Karpas-422 (cell line): ENCODE measurements around the gene WDR19. TPM values are rescaled to one million over a fixed set of nuclear protein-coding genes. Genes with fewer than 3 reads are reported as not detected.
"Not testable (repeated sequence)": the region's sequence is repeated elsewhere in the genome, so short reads cannot be mapped to it uniquely, and the experiment has no call there.

Experiments
- DNase-seq: peaks from one replicate; pipeline ENCODE4 v3.0.0-alpha.2; 2015
- H2AFZ ChIP-seq: fragments of 200-600 bp; sonication (generic); 2 replicates; pipeline ENCODE4 v1.6.1; 2014; ENCODE audit warnings: antibody characterized with exemption, low read length, mixed read lengths
- H3K27ac ChIP-seq: fragments of 200-600 bp; sonication (generic); 2 replicates; pipeline ENCODE4 v1.5.1; 2014; ENCODE audit warnings: mild to moderate bottlenecking, low read length, moderate library complexity
- H3K27me3 ChIP-seq: fragments of 200-600 bp; sonication (generic); 2 replicates; pipeline ENCODE4 v1.6.1; 2014; ENCODE audit warnings: low read length, mixed read lengths
- H3K36me3 ChIP-seq: fragments of 200-600 bp; sonication (generic); 2 replicates; pipeline ENCODE4 v1.6.1; 2014; ENCODE audit warnings: low read length, mixed read lengths; ENCODE audit not compliant: insufficient read depth
- H3K4me1 ChIP-seq: fragments of 200-600 bp; sonication (generic); 2 replicates; pipeline ENCODE4 v1.6.1; 2014; ENCODE audit warnings: mild to moderate bottlenecking, low read length, mixed read lengths
- H3K4me2 ChIP-seq: fragments of 200-600 bp; sonication (generic); 2 replicates; pipeline ENCODE4 v1.6.1; 2014; ENCODE audit warnings: low read length, low read depth, mild to moderate bottlenecking; ENCODE audit not compliant: poor library complexity, severe bottlenecking
- H3K4me3 ChIP-seq: fragments of 200-600 bp; sonication (generic); 2 replicates; pipeline ENCODE4 v1.5.1; 2014; ENCODE audit warnings: mild to moderate bottlenecking, antibody characterized with exemption, low read length, mixed read lengths
- H3K79me2 ChIP-seq: fragments of 200-600 bp; sonication (generic); 2 replicates; pipeline ENCODE4 v1.6.1; 2014; ENCODE audit warnings: mild to moderate bottlenecking, low read length, mixed read lengths
- H3K9ac ChIP-seq: fragments of 200-600 bp; sonication (generic); 2 replicates; pipeline ENCODE4 v1.6.0; 2014; ENCODE audit warnings: low read length
- H3K9me2 ChIP-seq: fragments of 200-600 bp; sonication (generic), shearing (Covaris generic); replicated peaks from 2 replicates; pipeline ENCODE4 v1.6.0; 2014; ENCODE audit warnings: mild to moderate bottlenecking, low read length, moderate library complexity; ENCODE audit not compliant: insufficient read depth
- H3K9me3 ChIP-seq: fragments of 300-700, 200-600 bp; sonication (generic); 2 replicates; pipeline ENCODE4 v1.6.1; 2014; ENCODE audit warnings: low read length, mixed read lengths
- H4K20me1 ChIP-seq: fragments of 200-600 bp; sonication (generic); 2 replicates; pipeline ENCODE4 v1.6.1; 2014; ENCODE audit warnings: mild to moderate bottlenecking, antibody characterized with exemption, low read length, low read depth; ENCODE audit not compliant: insufficient read depth
- total RNA-seq: library from RNA; depleted of rRNA; stranded (reverse); fragments of >200 nt; shearing (Covaris generic); gene quantifications from 2 replicates; pipeline ENCODE4 v1.2.3, GENCODE V29; 2014; ENCODE audit warnings: low replicate concordance

Gene WDR19
- total RNA-seq, 1 experiment from 2014 or later = 160 TPM

GRCh38 chr4:39285853-39286252 is 103.5 kb downstream of the WDR19 start:
- no peaks in the 10 kb centered on the region for H3K9me2 ChIP-seq
- H3K9me3 ChIP-seq = no peaks in the 10 kb centered on the region
- H3K9ac ChIP-seq = no peak overlapping the region
- no peak overlapping the region for H3K4me3 ChIP-seq
- H3K79me2 ChIP-seq = no peaks in the 10 kb centered on the region
- no peak overlapping the region for H3K4me2 ChIP-seq
- H2AFZ ChIP-seq = no peak overlapping the region
- no peak overlapping the region for H3K27ac ChIP-seq
- H3K36me3 ChIP-seq = peaks cover 72% of the 10 kb centered on the region
- H3K4me1 ChIP-seq = no peaks in the 10 kb centered on the region
- no peaks in the 10 kb centered on the region for H3K27me3 ChIP-seq
- no peaks in the 10 kb centered on the region for H4K20me1 ChIP-seq
- DNase-seq = no peak

- H3K9me3 ChIP-seq = no peaks in the 10 kb centered on the region
- H3K9ac ChIP-seq = no peak overlapping the region
- H3K79me2 ChIP-seq = no peaks in the 10 kb centered on the region
- H3K4me3 ChIP-seq = no peak overlapping the region
- DNase-seq = no peak
- no peak overlapping the region for H3K27ac ChIP-seq
- H3K9me2 ChIP-seq = no peaks in the 10 kb centered on the region
- H3K36me3 ChIP-seq = peaks cover 76% of the 10 kb centered on the region
- no peak overlapping the region for H3K4me2 ChIP-seq
- H4K20me1 ChIP-seq = no peaks in the 10 kb centered on the region
- no peak overlapping the region for H2AFZ ChIP-seq
- no peaks in the 10 kb centered on the region for H3K4me1 ChIP-seq
- no peaks in the 10 kb centered on the region for H3K27me3 ChIP-seq
These were observed 103.9 kb downstream of the WDR19 start for GRCh38 chr4:39286263-39286662.

- H3K9me2 ChIP-seq = no peaks in the 10 kb centered on the region
- H3K9me3 ChIP-seq = no peaks in the 10 kb centered on the region
- no peaks in the 10 kb centered on the region for H4K20me1 ChIP-seq
- no peaks in the 10 kb centered on the region for H3K27me3 ChIP-seq
- H3K4me3 ChIP-seq = no peak overlapping the region
- no peaks in the 10 kb centered on the region for H3K79me2 ChIP-seq
- no peak for DNase-seq
- H3K4me2 ChIP-seq = no peak overlapping the region
- no peak overlapping the region for H3K9ac ChIP-seq
- H3K27ac ChIP-seq = no peak overlapping the region
- H3K36me3 ChIP-seq = peaks cover 76% of the 10 kb centered on the region
- H2AFZ ChIP-seq = no peak overlapping the region
- H3K4me1 ChIP-seq = no peaks in the 10 kb centered on the region
These were observed 104.9 kb downstream of the WDR19 start for GRCh38 chr4:39287223-39287622.

- Histone ChIP-seq H3K9me2 (no peaks in the 10 kb centered on the region), H3K4me2 (no peak overlapping the region), H4K20me1 (no peaks in the 10 kb centered on the region), H3K9ac (no peak overlapping the region), H3K27me3 (no peaks in the 10 kb centered on the region), H3K27ac (no peak overlapping the region), H3K79me2 (no peaks in the 10 kb centered on the region), H3K9me3 (no peaks in the 10 kb centered on the region), H3K36me3 (peaks cover 60% of the 10 kb centered on the region), H3K4me3 (no peak overlapping the region), H3K4me1 (no peaks in the 10 kb centered on the region), H2AFZ (no peak overlapping the region)
- no peak for DNase-seq
These were observed 109.4 kb downstream of the WDR19 start for GRCh38 chr4:39291686-39292085.

- DNase-seq, H3K9me3 ChIP-seq, H3K4me2 ChIP-seq, H2AFZ ChIP-seq, H3K79me2 ChIP-seq, H3K27ac ChIP-seq, H3K9me2 ChIP-seq, H4K20me1 ChIP-seq, H3K4me3 ChIP-seq, H3K27me3 ChIP-seq, H3K4me1 ChIP-seq, H3K9ac ChIP-seq: not testable (repeated sequence)
- H3K36me3 ChIP-seq = peaks cover 53% of the 10 kb centered on the region
These were observed 110.1 kb downstream of the WDR19 start for GRCh38 chr4:39292433-39292832.

- no peaks in the 10 kb centered on the region for H3K4me1 ChIP-seq
- no peaks in the 10 kb centered on the region for H4K20me1 ChIP-seq
- H2AFZ ChIP-seq = no peak overlapping the region
- H3K4me2 ChIP-seq = no peak overlapping the region
- no peaks in the 10 kb centered on the region for H3K9me2 ChIP-seq
- H3K4me3 ChIP-seq = no peak overlapping the region
- no peaks in the 10 kb centered on the region for H3K79me2 ChIP-seq
- peaks cover 49% of the 10 kb centered on the region for H3K36me3 ChIP-seq
- no peak overlapping the region for H3K9ac ChIP-seq
- H3K9me3 ChIP-seq = peaks cover 3% of the 10 kb centered on the region; the same call in 1 of the 2 replicates
- no peaks in the 10 kb centered on the region for H3K27me3 ChIP-seq
- H3K27ac ChIP-seq = no peak overlapping the region
- no peak for DNase-seq
These were observed 113.5 kb downstream of the WDR19 start for GRCh38 chr4:39295784-39296183.

GRCh38 chr4:39302901-39303300 is 120.6 kb downstream of the WDR19 start:
- Histone ChIP-seq H3K4me2 (no peak overlapping the region), H3K27ac (no peak overlapping the region), H4K20me1 (no peaks in the 10 kb centered on the region), H3K27me3 (no peaks in the 10 kb centered on the region), H3K79me2 (peaks cover 7% of the 10 kb centered on the region; the same call in 1 of the 2 replicates), H3K9me2 (no peaks in the 10 kb centered on the region), H3K9ac (no peak overlapping the region), H2AFZ (no peak overlapping the region), H3K36me3 (peaks cover 55% of the 10 kb centered on the region), H3K4me3 (no peak overlapping the region), H3K4me1 (no peaks in the 10 kb centered on the region), H3K9me3 (no peaks in the 10 kb centered on the region)
- no peak for DNase-seq

- Histone ChIP-seq H3K79me2 (peaks cover 10% of the 10 kb centered on the region; the same call in 1 of the 2 replicates), H3K27me3 (no peaks in the 10 kb centered on the region), H3K9me2 (no peaks in the 10 kb centered on the region), H3K36me3 (peaks cover 57% of the 10 kb centered on the region), H2AFZ (no peak overlapping the region), H3K4me1 (no peaks in the 10 kb centered on the region), H3K9ac (no peak overlapping the region), H3K9me3 (no peaks in the 10 kb centered on the region), H4K20me1 (no peaks in the 10 kb centered on the region), H3K27ac (no peak overlapping the region), H3K4me3 (no peak overlapping the region), H3K4me2 (no peak overlapping the region)
- DNase-seq = no peak
These were observed 121.5 kb downstream of the WDR19 start for GRCh38 chr4:39303871-39304270.

- Histone ChIP-seq H3K79me2 (peaks cover 15% of the 10 kb centered on the region), H3K9ac (no peak overlapping the region), H3K4me2 (no peak overlapping the region), H3K9me2 (no peaks in the 10 kb centered on the region), H3K36me3 (peaks cover 60% of the 10 kb centered on the region), H3K4me1 (no peaks in the 10 kb centered on the region), H3K4me3 (no peak overlapping the region), H3K27me3 (no peaks in the 10 kb centered on the region), H3K9me3 (no peaks in the 10 kb centered on the region), H4K20me1 (no peaks in the 10 kb centered on the region), H3K27ac (no peak overlapping the region), H2AFZ (no peak overlapping the region)
- DNase-seq = no peak
These were observed 122.3 kb downstream of the WDR19 start for GRCh38 chr4:39304651-39305050.
